CD4-positive, alpha-beta memory T cell (primary cell): Measurements from ENCODE around the gene ZMYND8. TPM values are rescaled to one million over a fixed set of nuclear protein-coding genes. Genes with fewer than 3 reads are reported as not detected.

ENCODE experiments used
- CTCF ChIA-PET: fragments of 350-600 bp; sonication (Branson Sonifier 250); formaldehyde crosslinking; loops from one replicate; lab custom pipeline; 2021; ENCODE audit warnings: inconsistent platforms; ENCODE audit not compliant: partially characterized antibody; lab: Charles Lee
- POLR2A ChIA-PET: fragments of 350-600 bp; sonication (Branson Sonifier 250); formaldehyde crosslinking; loops from one replicate; lab custom pipeline; 2021; ENCODE audit not compliant: partially characterized antibody; lab: Charles Lee
- DNase-seq, 5 donors: peaks; one replicate each; pipeline versions ENCODE4 v3.0.0 to v3.0.0-alpha.2; 2020 to 2022; ENCODE audit warnings: mixed read lengths in 1 of 5
- H3K27ac ChIP-seq: one replicate; pipeline ENCODE4 v1.7.0; 2013; ENCODE audit warnings: low read depth, low read length
- H3K27me3 ChIP-seq: 2 replicates; pipeline ENCODE4 v1.7.0; 2013; ENCODE audit warnings: mild to moderate bottlenecking, low read length, moderate library complexity; ENCODE audit not compliant: insufficient read depth
- H3K36me3 ChIP-seq: 2 replicates; pipeline ENCODE4 v1.7.0; 2013; ENCODE audit warnings: mild to moderate bottlenecking, low read length, moderate library complexity; ENCODE audit not compliant: insufficient read depth
- H3K4me1 ChIP-seq: 2 replicates; pipeline ENCODE4 v1.7.0; 2013; ENCODE audit warnings: mild to moderate bottlenecking, low read length, moderate library complexity; ENCODE audit not compliant: insufficient read depth
- H3K4me3 ChIP-seq, 2 donors: one replicate each; pipeline ENCODE4 v1.7.0; 2013; ENCODE audit warnings: low read length in 2 of 2, mild to moderate bottlenecking in 1 of 2
- H3K9me3 ChIP-seq, 2 donors: one replicate each; pipeline ENCODE4 v1.7.0; 2013; ENCODE audit warnings: low read length in 2 of 2, control low read depth in 1 of 2; ENCODE audit not compliant: control insufficient read depth in 1 of 2
- H3K27ac Mint-ChIP-seq, 7 donors: one replicate each; pipeline ENCODE4 v1.8.0; 2020 to 2021; ENCODE audit warnings: mixed read lengths in 7 of 7, mild to moderate bottlenecking in 6 of 7, inconsistent platforms in 3 of 7, moderate library complexity in 3 of 7
- H3K27me3 Mint-ChIP-seq, 2 donors: one replicate each; pipeline ENCODE4 v1.8.0; 2020 to 2021; ENCODE audit warnings: mixed read lengths in 2 of 2
- H3K36me3 Mint-ChIP-seq, 2 donors: one replicate each; pipeline ENCODE4 v1.8.0; 2020 to 2021; ENCODE audit warnings: mixed read lengths in 2 of 2, inconsistent platforms in 1 of 2, mild to moderate bottlenecking in 1 of 2
- H3K4me1 Mint-ChIP-seq, 4 donors: one replicate each; pipeline ENCODE4 v1.8.0; 2020 to 2021; ENCODE audit warnings: mixed read lengths in 4 of 4, mild to moderate bottlenecking in 1 of 4
- H3K4me3 Mint-ChIP-seq, 8 donors: one replicate each; pipeline ENCODE4 v1.8.0; 2020 to 2021; ENCODE audit warnings: mixed read lengths in 8 of 8, mild to moderate bottlenecking in 7 of 8, moderate library complexity in 6 of 8, inconsistent platforms in 3 of 8
- H3K9me3 Mint-ChIP-seq, 8 donors: one replicate each; pipeline ENCODE4 v1.8.0; 2020 to 2021; ENCODE audit warnings: mixed read lengths in 8 of 8, mild to moderate bottlenecking in 5 of 8, inconsistent platforms in 3 of 8, moderate library complexity in 1 of 8
- intact Hi-C: fragments of 100-400 bp; cut with micrococcal nuclease; formaldehyde crosslinking; loops from one replicate; pipeline ENCODE4 v1.15.1; 2023
- polyA plus RNA-seq, 2 donors: library from polyadenylated mRNA; unstranded; fragments of 300-500 nt; fragmentation: Illumina TruSeq; gene quantifications; one replicate each; pipeline ENCODE4 v1.2.3, GENCODE V29; 2021
- total RNA-seq, 2 experiments: library from RNA; stranded (reverse); gene quantifications; one replicate each; pipeline ENCODE4 v1.2.3, GENCODE V29; 2021

Gene ZMYND8
- total and polyA plus RNA-seq, 4 experiments from 2014 or later: 3.5 to 48.5 (median 33.9) TPM

DNA sequence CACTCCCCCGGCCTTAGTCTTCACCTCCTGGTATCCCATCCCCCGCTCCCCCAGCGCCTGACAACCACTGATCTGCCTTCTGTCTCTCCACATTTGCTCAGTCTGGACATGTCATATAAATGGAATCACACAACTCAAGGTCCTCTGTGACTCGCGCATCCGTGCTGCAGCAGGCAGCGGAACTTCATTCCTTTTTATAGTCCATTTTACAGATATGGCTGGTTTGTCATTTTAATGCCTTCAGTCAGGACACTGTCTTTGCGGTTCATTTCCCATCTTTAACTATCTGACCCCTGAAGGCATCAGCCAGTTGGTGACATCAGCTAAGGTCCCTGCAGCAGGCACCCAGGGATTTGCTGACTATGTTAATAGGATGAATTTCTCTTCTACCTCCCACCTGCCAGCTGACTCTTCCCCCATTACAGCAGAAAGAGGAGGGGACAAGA, 125.7 kb downstream of the ZMYND8 start:
- Mint-ChIP-seq H3K36me3 (peaks cover 38 to 71% of the 10 kb centered on the region in 2 donors), H3K27me3 (no peaks in the 10 kb centered on the region), H3K4me1 (peaks cover 0 to 2% (median 0%) of the 10 kb centered on the region in 4 donors), H3K27ac (peak overlapping the region in 3 of 7 donors; percentile 6 to 37 (median 26)), H3K4me3 (no peak overlapping the region), H3K9me3 (no peaks in the 10 kb centered on the region)
- no peak overlapping the region for H3K27ac ChIP-seq
- H3K4me3 ChIP-seq: no peak overlapping the region
- H3K36me3 ChIP-seq: peaks cover 57% of the 10 kb centered on the region
- no peaks in the 10 kb centered on the region for H3K4me1 ChIP-seq
- intact Hi-C loops: no loop called here
- no peaks in the 10 kb centered on the region for H3K27me3 ChIP-seq
- CTCF ChIA-PET: no interaction called here
- no peaks in the 10 kb centered on the region for H3K9me3 ChIP-seq
- POLR2A ChIA-PET: no interaction called here
- DNase-seq: no peak

DNA sequence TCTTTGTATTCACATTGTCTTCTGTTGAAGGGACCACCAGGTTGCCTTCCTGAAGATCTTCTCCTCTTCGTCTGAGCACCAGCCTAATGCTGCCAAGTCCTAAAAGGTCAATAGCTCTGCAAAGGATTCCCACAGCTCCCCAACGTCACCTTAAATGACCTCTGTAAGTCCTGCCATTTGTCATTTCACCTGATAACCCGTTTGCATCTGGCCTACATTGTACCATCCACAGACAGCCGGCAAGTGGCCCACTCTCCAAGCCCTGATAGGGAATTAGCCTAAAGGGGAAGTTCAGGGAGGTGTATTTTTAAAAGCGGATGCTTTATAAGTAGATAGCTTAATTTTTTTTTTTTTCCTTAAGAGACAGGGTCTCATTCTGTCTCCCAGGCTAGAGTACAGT, 127.8 kb downstream of the ZMYND8 start:
- H3K27me3 ChIP-seq: no peaks in the 10 kb centered on the region
- peaks cover 0 to 3% (median 0%) of the 10 kb centered on the region in 4 donors for H3K4me1 Mint-ChIP-seq
- ChIA-PET POLR2A (no interaction called here), CTCF (interaction anchor here (1.7 kb wide), 1 partner anchor 155 kb away, joined by 8 read pairs; no protein-coding TSS in a partner anchor)
- H3K27ac Mint-ChIP-seq: peak overlapping the region in 1 of 7 donors; percentile 13
- H3K27me3 Mint-ChIP-seq: no peaks in the 10 kb centered on the region
- H3K27ac ChIP-seq: no peak overlapping the region
- intact Hi-C loops: no loop called here
- no peaks in the 10 kb centered on the region for H3K4me1 ChIP-seq
- no peak overlapping the region for H3K4me3 Mint-ChIP-seq
- peaks cover 42 to 70% of the 10 kb centered on the region in 2 donors for H3K36me3 Mint-ChIP-seq
- H3K4me3 ChIP-seq: no peak overlapping the region
- H3K36me3 ChIP-seq: peaks cover 56% of the 10 kb centered on the region
- DNase-seq: no peak
- H3K9me3 ChIP-seq: no peaks in the 10 kb centered on the region
- H3K9me3 Mint-ChIP-seq: peaks cover 0 to 3% (median 0%) of the 10 kb centered on the region in 8 donors

GRCh38 chr20:47227576-47227975, 128.9 kb downstream of the ZMYND8 start:
- no peak overlapping the region for H3K27ac ChIP-seq
- no peak overlapping the region for H3K4me3 ChIP-seq
- H3K36me3 Mint-ChIP-seq: peaks cover 47 to 69% of the 10 kb centered on the region in 2 donors
- H3K9me3 Mint-ChIP-seq: peaks cover 0 to 3% (median 0%) of the 10 kb centered on the region in 8 donors
- intact Hi-C loops: no loop called here
- H3K4me1 ChIP-seq: no peaks in the 10 kb centered on the region
- ChIA-PET CTCF (interaction anchor here (1.2 kb wide), 1 partner anchor 45 kb away, joined by 4 read pairs; no protein-coding TSS in a partner anchor), POLR2A (no interaction called here)
- no peaks in the 10 kb centered on the region for H3K9me3 ChIP-seq
- H3K36me3 ChIP-seq: peaks cover 52% of the 10 kb centered on the region
- H3K27me3 Mint-ChIP-seq: no peaks in the 10 kb centered on the region
- H3K4me3 Mint-ChIP-seq: no peak overlapping the region
- DNase-seq: no peak
- H3K4me1 Mint-ChIP-seq: peaks cover 0 to 5% (median under 1%) of the 10 kb centered on the region in 4 donors
- no peaks in the 10 kb centered on the region for H3K27me3 ChIP-seq
- peak overlapping the region in 1 of 7 donors; percentile 73 for H3K27ac Mint-ChIP-seq

DNA sequence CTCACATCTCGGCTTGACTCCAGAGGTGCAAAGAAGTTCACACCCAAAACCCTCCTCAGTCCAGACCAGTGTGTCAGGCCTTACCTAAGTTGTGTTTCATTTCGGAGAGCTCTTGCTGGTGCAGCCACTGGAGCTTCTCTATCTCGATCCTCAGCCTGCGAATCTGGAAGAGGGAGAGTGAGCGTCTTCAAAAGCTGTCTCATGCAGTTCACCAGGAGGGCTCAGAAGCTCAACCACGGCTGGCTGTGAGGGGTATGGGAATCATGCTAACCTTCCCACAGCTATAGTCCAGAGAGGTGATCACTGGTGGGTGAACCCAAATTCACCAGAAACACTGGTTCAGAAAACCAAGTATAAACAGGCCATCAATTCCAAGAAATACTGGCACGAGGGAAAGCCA, 129.4 kb downstream of the ZMYND8 start:
- H3K36me3 Mint-ChIP-seq: peaks cover 52 to 71% of the 10 kb centered on the region in 2 donors
- intact Hi-C loops: no loop called here
- CTCF ChIA-PET: interaction anchor here (0.8 to 1.2 kb wide), 2 partner anchors 12 to 45 kb away, joined by 3 to 4 read pairs; no protein-coding TSS in a partner anchor

GRCh38 chr20:47225458-47225857, 131.0 kb downstream of the ZMYND8 start:
- Mint-ChIP-seq H3K4me1 (peaks cover 0 to 5% (median 2%) of the 10 kb centered on the region in 4 donors), H3K9me3 (peaks cover 0 to 3% (median 0%) of the 10 kb centered on the region in 8 donors), H3K27ac (peak overlapping the region in 2 of 7 donors; percentile 17 to 42), H3K36me3 (peaks cover 50 to 71% of the 10 kb centered on the region in 2 donors), H3K27me3 (no peaks in the 10 kb centered on the region), H3K4me3 (no peak overlapping the region)
- Histone ChIP-seq H3K27ac (no peak overlapping the region), H3K4me3 (no peak overlapping the region), H3K36me3 (peaks cover 64% of the 10 kb centered on the region), H3K4me1 (no peaks in the 10 kb centered on the region), H3K27me3 (no peaks in the 10 kb centered on the region), H3K9me3 (no peaks in the 10 kb centered on the region)
- intact Hi-C loops: no loop called here
- ChIA-PET CTCF (interaction anchor here (1.8 kb wide), 1 partner anchor 159 kb away, joined by 6 read pairs; no protein-coding TSS in a partner anchor), POLR2A (no interaction called here)
- DNase-seq: no peak

More for the DNA sequence above, 129.4 kb downstream of the ZMYND8 start:
- POLR2A ChIA-PET: no interaction called here
- Mint-ChIP-seq H3K4me3 (no peak overlapping the region), H3K27me3 (no peaks in the 10 kb centered on the region), H3K27ac (no peak overlapping the region), H3K4me1 (peaks cover 0 to 5% (median 3%) of the 10 kb centered on the region in 4 donors), H3K9me3 (peaks cover 0 to 3% (median 0%) of the 10 kb centered on the region in 8 donors)
- Histone ChIP-seq H3K9me3 (no peaks in the 10 kb centered on the region), H3K27ac (no peak overlapping the region), H3K27me3 (no peaks in the 10 kb centered on the region), H3K4me3 (no peak overlapping the region), H3K36me3 (peaks cover 54% of the 10 kb centered on the region), H3K4me1 (no peaks in the 10 kb centered on the region)
- DNase-seq: no peak

DNA sequence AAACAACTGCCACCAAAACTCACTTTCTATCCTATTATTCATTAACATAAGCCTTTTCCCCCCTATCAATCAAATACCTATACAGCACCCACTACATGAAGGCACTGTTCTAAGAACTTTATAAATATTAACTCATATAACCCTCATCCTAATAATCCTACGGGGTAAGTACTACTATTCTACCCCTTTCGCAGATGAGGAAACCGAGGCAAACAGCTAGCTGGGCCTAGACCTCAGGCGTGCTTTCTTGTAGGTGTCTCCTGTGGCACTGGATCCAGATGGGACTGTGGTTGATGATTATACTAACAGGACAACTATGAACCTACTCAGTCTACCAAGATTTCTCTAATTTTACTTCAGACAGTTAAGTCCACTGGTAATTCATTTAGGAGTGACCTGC, 131.6 kb downstream of the ZMYND8 start:
- H3K27ac Mint-ChIP-seq: peak overlapping the region in 5 of 7 donors; percentile 1 to 47 (median 29)
- POLR2A ChIA-PET: no interaction called here
- Histone ChIP-seq H3K4me1 (no peaks in the 10 kb centered on the region), H3K9me3 (no peaks in the 10 kb centered on the region), H3K4me3 (no peak overlapping the region), H3K36me3 (peaks cover 65% of the 10 kb centered on the region), H3K27me3 (no peaks in the 10 kb centered on the region), H3K27ac (no peak overlapping the region)
- peaks cover 54 to 75% of the 10 kb centered on the region in 2 donors for H3K36me3 Mint-ChIP-seq
- DNase-seq: no peak
- peaks cover 0 to 5% (median 3%) of the 10 kb centered on the region in 4 donors for H3K4me1 Mint-ChIP-seq
- H3K4me3 Mint-ChIP-seq: no peak overlapping the region
- no peaks in the 10 kb centered on the region for H3K27me3 Mint-ChIP-seq
- CTCF ChIA-PET: interaction anchor here (1.8 kb wide), 1 partner anchor 159 kb away, joined by 6 read pairs; no protein-coding TSS in a partner anchor
- H3K9me3 Mint-ChIP-seq: peaks cover 0 to 3% (median 0%) of the 10 kb centered on the region in 8 donors
- intact Hi-C loops: no loop called here

DNA sequence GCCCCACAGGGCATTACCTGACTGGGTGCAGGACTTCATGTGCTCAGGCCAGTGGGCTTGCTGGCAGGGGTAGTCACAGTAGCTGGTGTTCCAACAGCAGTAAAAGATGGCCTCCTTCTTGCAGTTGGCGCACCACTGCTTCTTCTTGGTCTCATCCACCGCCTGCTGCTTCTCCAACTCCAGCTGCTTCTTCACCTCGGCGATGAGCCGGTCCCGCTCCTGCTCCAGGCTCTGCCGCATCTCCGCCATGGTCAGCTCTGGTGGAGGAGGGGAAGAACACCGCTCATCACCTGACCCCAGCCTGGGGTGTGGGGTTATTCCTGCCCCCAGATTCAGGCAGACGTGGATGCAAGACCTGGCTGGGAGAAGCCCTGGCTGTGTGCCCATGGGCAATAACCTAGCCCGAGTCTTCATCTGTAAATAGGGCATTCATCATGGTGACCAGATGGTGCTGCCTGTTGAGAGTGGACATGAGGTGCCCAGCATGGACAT, 132.2 kb downstream of the ZMYND8 start:
- Histone ChIP-seq H3K4me3 (no peak overlapping the region), H3K9me3 (no peaks in the 10 kb centered on the region), H3K27me3 (no peaks in the 10 kb centered on the region), H3K27ac (no peak overlapping the region), H3K4me1 (no peaks in the 10 kb centered on the region), H3K36me3 (peaks cover 65% of the 10 kb centered on the region)
- H3K9me3 Mint-ChIP-seq: peaks cover 0 to 3% (median 0%) of the 10 kb centered on the region in 8 donors
- H3K4me1 Mint-ChIP-seq: peaks cover 0 to 5% (median 3%) of the 10 kb centered on the region in 4 donors
- H3K36me3 Mint-ChIP-seq: peaks cover 54 to 75% of the 10 kb centered on the region in 2 donors
- DNase-seq: no peak
- H3K27ac Mint-ChIP-seq: peak overlapping the region in 3 of 7 donors; percentile 1 to 67 (median 10)
- ChIA-PET POLR2A (no interaction called here), CTCF (interaction anchor here (1.8 kb wide), 1 partner anchor 160 kb away, joined by 6 read pairs; no protein-coding TSS in a partner anchor)
- H3K27me3 Mint-ChIP-seq: no peaks in the 10 kb centered on the region
- intact Hi-C loops: no loop called here
- no peak overlapping the region for H3K4me3 Mint-ChIP-seq
